Activated T-helper 9 cell treated with anti-CD3 and anti-CD28 coated beads, Interleukin-2, amount 50 U/mL, for 16 hours (primary cell): ENCODE results near the gene PTPRA.

Source experiments
- DNase-seq: peaks from one replicate; pipeline ENCODE4 v3.0.0-alpha.2; 2020; ENCODE audit warnings: low read depth

PTPRA gene

GRCh38 chr20:2937902-2938301 is 64.6 kb downstream of the PTPRA start:
- DNase-seq, result no peak

- DNase-seq, result no peak
Measured at GRCh38 chr20:2942439-2942838, 69.2 kb downstream of the PTPRA start.

GRCh38 chr20:2946988-2947961 is 74.0 kb downstream of the PTPRA start:
- DNase-seq, result no peak

GRCh38 chr20:2948968-2949367 is 75.7 kb downstream of the PTPRA start:
- DNase-seq, result no peak

DNA sequence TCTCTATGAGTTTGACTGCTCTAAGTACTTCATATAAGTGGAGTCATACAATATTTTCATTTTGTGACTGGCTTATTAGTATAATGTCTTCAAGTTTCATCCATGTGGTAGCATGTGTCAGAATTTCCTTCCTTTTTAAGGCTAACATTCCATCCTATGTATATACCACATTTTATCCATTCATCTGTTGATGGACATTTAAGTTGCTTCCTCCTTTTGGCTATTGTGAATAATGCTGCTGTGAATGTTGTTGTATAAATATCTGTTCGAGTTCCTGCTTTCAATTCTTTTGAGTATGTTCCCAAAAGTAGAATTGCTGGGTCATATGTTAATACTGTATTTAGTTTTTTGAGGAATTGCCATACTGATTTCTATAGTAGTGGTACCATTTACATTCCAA is 79.5 kb downstream of the PTPRA start:
- no peak for DNase-seq

DNA sequence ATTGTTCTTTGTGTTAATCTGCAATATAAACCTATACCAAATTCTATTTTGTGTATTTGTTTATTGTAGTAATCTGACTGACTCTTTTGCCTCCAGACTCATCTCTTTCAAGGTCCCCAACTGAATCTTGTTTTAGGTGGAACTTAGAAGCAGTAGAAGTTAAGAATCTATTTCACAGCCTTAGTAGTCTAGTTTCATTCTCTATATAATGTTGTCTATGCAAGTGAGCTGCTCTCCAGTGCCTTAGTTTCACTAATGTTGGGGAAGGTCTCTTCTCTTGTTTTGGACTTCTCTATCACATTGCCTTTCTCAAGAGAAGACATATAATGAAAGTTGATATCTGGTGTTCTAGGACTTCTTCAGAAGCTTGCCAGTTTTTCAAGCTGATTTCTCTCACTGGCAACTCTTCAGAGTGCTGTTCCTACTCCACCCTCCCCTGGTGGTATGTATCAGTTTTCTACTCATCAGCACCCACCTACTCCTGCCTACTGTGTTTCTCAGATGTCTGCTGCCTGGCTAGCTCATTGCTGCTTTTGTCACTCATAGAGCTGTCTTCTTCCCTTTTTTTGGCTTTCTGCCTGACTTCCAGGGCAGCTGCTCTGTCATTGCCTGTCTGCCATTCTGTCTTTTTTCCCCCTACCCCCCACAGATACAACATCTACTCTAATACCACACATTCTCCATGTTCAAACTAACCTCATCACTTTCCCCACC is 82.1 kb downstream of the PTPRA start:
- DNase-seq, result no peak

DNA sequence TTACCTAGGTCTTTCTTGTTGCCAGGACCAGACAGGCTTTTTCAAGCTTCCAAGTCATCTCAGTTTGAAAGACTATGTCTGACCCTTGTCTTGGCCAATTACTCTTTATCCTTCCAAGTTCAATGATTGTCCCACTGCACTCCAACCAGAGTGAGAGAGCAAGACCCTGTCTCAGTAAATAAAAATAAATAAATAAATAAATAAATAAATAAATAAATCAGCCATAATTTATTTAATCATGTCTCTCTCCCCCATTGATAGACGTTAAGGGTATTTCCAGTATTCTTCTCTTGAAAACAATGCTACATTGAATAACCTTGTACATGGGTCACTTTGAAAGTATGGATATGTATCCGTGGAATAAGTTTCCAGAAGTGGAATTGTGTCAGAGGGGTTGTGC is 83.2 kb downstream of the PTPRA start:
- DNase-seq, result no peak

- DNase-seq, result no peak
Measured at GRCh38 chr20:2967841-2968240, 94.6 kb downstream of the PTPRA start.

DNA sequence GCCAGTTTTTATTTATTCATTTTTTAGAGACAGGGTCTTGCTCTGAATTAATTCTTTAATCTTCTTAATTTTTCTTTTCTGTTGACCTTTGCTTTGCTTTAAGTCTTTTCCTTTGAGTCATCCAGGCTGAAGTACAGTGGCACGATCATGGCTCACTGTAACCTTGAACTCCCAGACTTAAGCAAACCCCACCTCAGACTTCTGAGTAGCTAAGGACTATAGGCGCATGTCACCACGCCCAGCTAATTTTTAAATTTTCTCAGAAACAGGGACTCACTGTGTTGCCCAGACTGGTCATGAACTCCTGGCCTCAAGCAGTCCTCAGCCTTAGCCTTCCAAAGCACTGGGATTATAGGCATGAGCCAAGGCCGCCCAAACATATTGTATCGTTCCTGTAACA is 98.8 kb downstream of the PTPRA start:
- DNase-seq, result no peak

- DNase-seq, result no peak
Measured at GRCh38 chr20:2973574-2973973, 100.3 kb downstream of the PTPRA start.

DNA sequence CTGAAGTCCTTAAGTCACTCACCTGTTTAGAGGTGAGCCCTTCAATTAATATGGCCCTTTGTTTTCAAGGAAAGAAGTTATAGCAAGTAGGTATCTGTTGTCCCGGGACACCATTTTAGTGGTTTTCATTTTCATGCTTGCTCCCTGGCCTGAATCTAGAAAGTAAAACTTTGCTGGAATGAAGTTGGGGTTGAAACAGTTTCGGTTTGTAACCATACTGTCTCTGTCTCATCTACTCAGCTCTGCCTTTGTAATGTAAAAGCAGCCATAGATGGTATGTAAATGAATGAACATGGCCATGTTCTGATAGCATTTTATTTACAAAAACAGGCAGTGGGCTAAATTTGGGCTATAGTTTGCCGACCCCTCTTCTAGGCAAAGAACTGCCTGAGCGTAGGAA is 105.2 kb downstream of the PTPRA start:
- DNase-seq, result no peak

- no peak for DNase-seq
Measured at GRCh38 chr20:2981646-2982045, 108.4 kb downstream of the PTPRA start.

- no peak for DNase-seq
Measured at GRCh38 chr20:2983508-2983907, 110.2 kb downstream of the PTPRA start.

GRCh38 chr20:2984028-2984501 is 110.8 kb downstream of the PTPRA start:
- DNase-seq, result no peak

DNA sequence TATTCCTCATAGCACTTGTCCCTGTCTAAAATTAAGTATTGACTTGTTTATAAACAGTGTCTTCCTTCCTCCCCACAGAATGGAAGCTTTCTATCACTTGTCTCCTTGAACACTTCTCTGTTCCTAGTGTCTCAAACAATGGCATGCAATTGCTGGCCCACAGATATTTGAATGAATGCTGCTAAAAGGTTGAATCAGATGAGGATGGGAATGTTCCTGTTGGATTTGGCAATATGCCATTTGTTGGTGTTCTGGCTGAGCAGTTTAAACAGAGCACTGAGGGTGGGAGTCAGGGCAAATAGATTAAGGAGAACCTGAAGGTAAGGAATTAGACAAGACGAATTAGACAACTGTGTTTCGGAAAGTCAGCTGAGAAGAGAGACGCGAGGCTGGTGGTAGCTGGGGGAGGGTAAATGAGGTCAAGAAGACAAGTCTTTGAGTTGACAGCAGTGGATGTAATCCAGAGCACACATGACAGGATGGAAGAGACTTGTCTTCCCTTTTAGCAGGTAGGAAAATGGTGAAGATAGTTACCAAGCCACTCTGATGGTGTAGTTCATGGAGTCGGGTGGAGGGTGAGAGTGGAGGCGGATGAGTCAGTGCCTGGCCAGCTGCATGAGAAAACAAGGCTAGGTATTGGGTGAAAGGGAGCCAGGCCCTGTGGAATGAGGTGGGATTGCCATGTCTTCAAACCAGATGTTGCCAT is 111.8 kb downstream of the PTPRA start:
- no peak for DNase-seq

DNA sequence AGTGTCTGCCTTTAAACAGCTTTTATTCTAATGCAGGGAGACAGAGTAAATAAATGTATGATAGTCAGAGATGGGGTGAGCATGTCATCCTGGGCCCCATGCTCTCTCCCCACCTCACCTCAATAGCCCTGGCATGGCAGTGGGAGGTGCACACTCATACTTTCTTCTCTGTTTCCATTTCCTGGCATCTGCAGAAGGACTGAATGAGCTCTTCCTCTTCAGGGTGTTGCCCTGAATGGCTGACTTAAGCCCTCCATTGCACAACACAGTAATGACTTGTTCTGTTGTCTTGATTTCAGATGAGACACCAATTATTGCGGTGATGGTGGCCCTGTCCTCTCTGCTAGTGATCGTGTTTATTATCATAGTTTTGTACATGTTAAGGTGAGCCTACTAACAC is 113.2 kb downstream of the PTPRA start:
- DNase-seq, result no peak

GRCh38 chr20:2987861-2988260 is 114.6 kb downstream of the PTPRA start:
- no peak for DNase-seq

GRCh38 chr20:2991532-2991931 is 118.3 kb downstream of the PTPRA start:
- DNase-seq, result no peak

- DNase-seq, result no peak
Measured at GRCh38 chr20:2993250-2993649, 120.0 kb downstream of the PTPRA start.

DNA sequence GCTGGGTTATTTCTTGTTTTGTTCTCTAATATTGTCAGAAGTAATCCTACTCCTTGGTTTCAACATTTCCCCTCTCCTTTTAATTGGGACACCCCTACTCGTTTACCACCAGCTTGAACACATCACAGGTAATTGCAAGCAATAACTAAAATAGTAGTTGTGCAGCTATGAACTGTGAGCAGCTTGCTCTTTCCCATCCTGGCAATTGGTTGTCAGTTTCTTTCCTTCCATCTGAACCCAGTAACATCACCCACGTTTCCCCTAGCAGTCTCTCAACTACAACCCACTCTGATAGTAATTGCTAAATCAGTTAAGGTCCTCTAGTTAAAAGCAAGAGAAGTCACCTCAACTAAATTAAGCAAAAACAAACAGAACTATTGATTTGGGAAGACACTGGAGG is 122.5 kb downstream of the PTPRA start:
- DNase-seq, result no peak

GRCh38 chr20:2998728-2999127 is 125.4 kb downstream of the PTPRA start:
- no peak for DNase-seq

DNA sequence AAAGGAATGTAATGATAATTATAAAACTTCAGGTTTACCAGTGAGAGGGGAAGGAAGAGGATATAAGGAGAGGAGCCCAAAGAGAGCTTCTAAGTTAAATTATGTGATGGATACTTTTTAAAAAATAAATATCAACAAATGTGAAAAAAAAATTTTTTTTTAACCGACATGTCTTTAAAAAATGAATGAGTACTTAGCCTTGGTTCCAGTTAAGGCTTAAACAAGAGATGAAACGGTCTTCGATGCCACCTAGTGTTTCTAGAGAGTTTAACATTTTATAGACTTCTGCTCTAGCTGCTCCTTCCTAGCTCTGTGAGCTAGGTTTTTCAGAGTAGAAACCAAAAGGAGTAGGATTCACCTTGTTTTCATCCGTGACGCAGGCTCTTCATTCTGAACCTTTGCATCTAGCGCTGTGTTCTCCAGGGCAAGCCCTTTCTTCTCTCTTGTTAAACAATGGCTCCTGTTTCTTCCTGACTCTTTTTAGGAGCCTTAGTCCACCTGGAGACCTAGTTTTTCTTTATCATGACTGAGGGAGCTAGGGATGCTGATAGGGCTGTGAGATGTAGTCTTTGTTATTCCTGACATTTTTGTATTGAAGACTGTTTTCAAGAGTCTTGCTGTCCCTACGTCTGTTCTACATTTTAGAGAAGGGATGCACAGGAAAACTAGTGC is 127.7 kb downstream of the PTPRA start:
- DNase-seq, result no peak
